SU-DHL-6 (cell line): ENCODE measurements around the gene UQCR10.

Experiments used
- EZH2phosphoT487 ChIP-seq: fragments of 200-600 bp; sonication (generic), shearing (Covaris generic); conservative IDR thresholded peaks from 2 replicates; pipeline ENCODE4 v1.6.1; 2018; ENCODE audit warnings: mild to moderate bottlenecking, antibody characterized with exemption, low read length, moderate library complexity, mixed read lengths
- TF ChIP-seq, protein P1 (sequence below): fragments of 200-600 bp; sonication (generic); IDR thresholded peaks from one replicate; pipeline ENCODE4 v1.5.1; 2017; ENCODE audit warnings: antibody characterized with exemption, mild to moderate bottlenecking, low read length, moderate library complexity; ENCODE audit not compliant: insufficient read depth, poor library complexity, severe bottlenecking

DNA sequence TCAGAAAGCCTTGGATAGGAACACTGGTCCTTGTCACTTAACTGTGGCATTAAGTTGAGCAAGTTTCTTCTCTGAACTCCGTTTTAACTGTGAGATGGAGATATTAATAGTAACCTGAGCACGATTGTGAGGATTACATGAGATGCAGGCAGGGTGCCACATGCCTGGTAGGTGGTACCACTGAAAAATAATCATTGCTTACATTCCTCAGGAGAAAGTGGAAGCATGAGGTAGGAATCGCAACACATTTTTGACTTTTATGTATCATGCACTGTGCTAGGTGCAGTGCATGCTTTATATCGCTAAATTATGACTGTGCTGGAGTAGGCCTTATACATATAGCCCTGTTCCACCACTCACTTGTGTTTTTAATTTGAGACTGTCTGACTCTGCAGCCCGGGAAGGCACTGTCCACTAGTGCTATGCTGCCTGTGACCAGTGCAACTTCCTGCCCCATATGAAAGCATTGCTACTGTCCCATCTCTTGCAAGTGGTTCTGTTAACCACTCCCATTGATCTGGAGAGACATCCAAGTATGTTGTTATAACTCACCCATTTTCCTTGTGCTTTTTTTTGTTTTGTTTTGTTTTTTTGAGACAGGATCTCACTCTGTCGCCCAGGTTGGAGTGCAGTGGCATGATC, 1.0 kb downstream of the UQCR10 start:
- TF ChIP-seq, protein P1, sequence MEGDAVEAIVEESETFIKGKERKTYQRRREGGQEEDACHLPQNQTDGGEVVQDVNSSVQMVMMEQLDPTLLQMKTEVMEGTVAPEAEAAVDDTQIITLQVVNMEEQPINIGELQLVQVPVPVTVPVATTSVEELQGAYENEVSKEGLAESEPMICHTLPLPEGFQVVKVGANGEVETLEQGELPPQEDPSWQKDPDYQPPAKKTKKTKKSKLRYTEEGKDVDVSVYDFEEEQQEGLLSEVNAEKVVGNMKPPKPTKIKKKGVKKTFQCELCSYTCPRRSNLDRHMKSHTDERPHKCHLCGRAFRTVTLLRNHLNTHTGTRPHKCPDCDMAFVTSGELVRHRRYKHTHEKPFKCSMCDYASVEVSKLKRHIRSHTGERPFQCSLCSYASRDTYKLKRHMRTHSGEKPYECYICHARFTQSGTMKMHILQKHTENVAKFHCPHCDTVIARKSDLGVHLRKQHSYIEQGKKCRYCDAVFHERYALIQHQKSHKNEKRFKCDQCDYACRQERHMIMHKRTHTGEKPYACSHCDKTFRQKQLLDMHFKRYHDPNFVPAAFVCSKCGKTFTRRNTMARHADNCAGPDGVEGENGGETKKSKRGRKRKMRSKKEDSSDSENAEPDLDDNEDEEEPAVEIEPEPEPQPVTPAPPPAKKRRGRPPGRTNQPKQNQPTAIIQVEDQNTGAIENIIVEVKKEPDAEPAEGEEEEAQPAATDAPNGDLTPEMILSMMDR: no peak
- TF ChIP-seq EZH2phosphoT487: no peak
